Smooth muscle cell of the brain vasculature (primary cell): ENCODE data around the gene THSD1.
"Not testable (repeated sequence)": the region's sequence is repeated elsewhere in the genome, so short reads cannot be mapped to it uniquely, and the experiment has no call there.

ENCODE experiments used
- DNase-seq: peaks from one replicate; pipeline ENCODE4 v3.0.0-alpha.2; 2012; ENCODE audit warnings: low read depth, low spot score

The THSD1 gene

DNA sequence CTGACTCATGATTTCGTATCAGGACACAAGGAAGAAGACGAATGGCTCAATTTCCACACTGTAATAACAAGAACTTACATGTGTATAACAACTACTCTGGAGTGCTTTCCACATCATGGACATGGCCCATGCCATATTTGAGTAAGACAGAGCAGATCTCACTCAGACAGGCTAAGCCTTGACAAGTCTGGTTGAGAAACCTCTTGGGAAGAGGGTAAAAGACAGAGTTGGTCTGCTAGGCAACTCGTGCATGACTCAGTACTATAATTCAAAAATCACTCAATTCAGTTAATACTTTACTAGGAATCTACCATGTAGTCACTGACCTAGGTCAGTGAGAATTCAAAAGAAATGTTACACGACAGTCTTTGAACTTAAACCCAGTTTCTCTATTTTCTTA lies 5.7 kb upstream of the THSD1 start:
- DNase-seq, result no peak

DNA sequence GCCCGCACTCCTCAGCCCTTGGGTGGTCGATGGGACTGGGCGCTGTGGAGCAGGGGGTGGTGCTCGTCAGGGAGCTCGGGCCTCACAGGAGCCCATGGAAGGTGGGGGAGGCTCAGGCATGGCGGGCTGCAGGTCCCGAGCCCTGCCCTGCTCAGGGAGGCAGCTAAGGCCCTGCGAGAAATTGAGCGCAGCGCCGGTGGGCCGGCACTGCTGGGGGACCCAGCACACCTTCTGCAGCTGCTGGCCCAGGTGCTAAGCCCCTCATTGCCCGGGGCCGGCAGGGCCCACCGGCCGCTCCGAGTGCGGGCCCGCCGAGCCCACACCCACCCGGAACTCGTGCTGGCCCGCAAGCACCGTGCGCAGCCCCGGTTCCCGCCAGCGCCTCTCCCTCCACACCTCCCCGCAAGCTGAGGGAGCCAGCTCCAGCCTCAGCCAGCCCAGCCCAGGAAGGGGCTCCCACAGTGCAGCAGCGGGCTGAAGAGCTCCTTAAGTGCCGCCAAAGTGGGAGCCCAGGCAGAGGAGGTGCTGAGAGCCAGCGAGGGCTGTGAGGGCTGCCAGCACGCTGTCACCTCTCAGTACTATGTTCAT lies 2.2 kb upstream of the THSD1 start:
- DNase-seq, result not testable (repeated sequence)

DNA sequence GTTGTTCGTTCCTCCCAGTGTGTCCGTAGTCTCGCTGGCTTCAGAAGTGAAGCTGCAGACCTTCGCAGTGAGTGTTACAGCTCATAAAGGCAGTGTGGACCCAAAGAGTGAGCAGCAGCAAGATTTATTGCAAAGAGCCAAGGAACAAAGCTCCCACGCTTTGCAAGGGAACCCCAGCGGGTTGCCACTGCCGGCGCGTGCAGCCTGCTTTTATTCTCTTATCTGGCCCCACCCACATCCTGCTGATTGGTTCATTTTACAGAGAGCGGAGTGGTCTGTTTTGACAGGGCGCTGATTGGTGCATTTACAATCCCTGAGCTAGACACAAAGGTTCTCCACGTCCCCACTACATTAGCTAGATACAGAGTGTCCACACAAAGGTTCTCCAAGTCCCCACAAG lies 1.5 kb upstream of the THSD1 start:
- not testable (repeated sequence) for DNase-seq

DNA sequence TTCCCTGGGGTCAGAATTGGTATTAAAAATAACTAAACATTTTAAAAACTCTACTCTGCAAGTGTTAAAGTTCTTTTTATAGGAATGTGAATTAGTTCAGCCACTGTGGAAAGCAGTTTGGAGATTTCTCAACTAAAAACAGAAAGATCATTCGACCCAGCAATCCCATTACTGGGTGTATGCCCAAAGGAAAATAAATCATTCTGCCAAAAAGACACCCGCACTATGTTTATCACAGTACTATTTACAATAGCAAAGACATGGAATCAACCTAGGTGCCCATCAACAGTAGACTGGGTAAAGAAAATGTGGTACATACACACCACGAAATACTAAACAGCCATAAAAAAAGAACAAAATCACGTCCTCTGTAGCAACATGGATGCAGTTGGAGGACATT lies 657 bp upstream of the THSD1 start:
- DNase-seq, result no peak

DNA sequence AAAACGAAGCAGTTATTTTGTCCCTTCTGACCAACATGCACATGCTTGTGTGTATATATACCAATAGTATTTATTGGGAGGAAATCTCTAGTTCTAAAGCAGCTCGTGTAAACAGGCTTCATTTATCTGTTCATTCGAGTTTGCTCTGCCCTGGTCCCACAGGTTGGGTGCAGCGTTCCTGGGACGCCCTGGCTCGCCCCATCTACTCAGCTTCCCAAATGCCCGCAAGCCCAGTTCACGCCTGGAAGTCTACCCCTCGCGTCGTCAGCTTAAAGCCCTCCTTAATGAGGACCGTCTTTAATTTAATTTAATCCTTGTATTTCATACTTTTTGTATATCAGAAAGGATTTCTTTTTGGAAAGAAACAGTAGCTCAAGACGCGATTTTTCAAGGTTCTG lies 604 bp downstream of the THSD1 start:
- no peak for DNase-seq

DNA sequence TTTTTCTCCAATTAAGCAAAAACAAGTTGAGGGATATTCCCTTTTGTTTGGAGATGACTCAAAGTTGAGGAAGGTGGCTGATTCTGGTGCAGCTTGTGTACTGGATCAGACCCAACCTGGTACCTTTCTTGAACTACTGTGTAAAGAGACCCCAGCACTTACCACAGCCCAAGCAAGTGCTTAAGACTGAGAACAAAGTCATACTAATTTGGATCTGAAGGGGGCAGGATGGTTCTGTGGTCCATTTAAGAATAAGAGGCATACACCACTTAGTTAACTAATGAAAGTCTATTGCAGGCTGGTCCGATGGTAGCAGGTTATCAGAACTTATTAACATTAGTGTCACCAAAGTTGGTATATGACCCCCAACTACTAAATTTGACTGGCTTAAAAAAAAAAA lies 6.3 kb downstream of the THSD1 start:
- DNase-seq, result no peak

DNA sequence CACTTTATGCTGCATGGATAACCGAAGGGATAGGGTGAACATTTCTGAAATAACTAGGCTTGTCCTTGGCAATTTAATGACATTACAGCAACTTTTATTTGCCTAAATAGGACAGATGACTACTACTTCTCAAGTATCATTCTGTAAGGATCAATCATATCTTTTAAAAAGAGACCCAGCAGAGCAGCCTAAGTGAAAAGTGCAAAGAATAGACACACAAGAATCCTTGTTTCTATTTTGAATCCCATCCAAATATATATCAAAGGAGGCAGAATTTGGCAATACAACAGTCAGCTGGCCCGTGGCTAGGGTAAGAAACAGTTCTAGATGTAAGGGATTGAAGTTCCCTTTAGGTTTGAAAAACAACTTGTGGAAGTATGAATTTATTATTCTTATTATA lies 6.9 kb downstream of the THSD1 start:
- no peak for DNase-seq

DNA sequence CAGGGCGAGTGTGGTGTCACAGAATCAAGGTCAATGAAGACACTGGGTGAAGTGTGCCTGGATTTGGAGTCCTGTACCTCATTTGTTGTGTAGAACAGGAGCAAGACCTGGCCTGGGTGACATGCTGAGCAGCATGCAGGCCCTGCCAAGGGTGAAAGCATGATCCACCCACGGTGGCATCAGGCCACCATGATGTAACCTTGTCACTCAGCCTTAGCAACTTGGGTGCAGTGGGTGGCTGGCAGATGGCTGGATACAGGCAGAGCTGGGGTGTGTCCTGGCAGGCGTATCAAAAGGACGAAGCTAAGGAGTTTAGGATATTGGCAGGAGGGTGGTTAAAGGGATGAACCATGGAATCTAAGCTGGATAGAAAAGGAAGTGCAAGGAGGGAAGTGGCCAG lies 10.3 kb downstream of the THSD1 start:
- no peak for DNase-seq

DNA sequence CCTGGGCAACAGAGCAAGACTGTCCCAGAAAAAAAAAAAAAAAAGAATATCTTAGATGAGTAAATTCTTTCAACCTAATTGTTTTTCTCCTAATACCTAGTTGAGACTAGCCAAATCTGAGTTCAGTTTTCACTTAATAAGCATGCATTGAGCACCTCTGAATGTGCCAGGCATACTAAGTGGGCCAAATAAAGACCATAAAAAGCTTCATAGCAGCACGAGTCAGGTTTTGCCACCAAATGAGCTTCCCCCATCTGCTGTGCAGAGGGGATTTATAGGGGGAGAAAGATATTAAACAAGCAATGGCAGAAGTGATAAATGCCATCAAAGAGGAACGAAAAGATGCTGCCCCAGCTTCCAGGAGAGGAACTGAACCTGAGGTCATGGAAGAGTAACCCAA lies 11.4 kb downstream of the THSD1 start:
- DNase-seq, result no peak

DNA sequence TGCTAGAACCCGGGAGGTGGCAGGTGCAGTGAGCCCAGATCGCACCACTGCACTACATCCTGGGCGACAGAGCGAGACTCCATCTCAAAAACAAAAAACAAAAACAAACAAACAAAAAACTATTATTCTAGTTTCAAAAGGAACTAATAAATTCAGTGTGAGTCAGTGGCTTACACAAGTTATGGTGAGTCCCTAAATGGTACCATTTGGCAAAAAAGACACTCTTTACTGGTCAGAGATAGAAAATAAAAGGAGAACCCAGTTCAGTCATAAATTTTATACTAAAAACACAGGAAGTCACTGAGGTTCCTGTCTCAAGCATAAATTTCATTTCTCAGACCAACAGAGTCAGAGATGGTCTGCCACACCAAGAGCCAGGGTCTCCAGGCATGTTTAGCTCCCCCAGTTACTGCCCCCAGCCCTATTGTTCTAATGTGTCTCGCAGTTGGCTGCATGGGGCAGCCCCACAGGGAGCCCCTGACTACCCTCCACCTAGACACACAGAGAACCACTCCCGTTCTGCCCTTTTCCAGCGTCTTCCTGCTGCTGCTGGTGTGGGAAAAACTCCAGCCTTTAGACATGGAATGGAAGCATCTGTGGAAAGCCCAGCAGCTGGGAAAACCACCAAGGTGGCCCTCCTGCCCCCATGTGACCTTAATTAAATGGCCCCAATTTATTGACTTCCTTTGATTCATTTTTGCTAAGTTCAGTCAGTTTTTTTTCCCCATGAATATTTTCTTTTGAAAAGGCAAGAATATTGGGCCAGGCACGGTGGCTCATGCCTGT lies 12.2 kb downstream of the THSD1 start:
- no peak for DNase-seq

DNA sequence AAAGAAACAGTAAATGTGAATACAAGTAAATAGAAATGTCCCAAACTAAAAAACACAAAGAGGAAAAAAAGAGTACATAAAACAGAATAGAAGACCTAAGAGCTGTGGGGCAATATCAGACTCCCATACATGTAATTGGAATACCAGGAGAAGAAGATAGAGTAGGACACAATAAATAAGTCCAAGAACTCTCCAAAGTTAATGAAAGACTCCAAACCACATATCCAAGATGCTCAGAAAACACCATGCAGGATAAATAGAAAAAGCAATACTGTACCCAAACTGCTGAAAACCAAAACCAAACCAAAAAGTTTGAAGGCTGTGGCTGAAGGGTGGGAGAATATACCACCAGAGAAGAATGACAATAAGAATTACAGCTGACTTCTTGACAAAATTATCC lies 18.3 kb downstream of the THSD1 start:
- no peak for DNase-seq

DNA sequence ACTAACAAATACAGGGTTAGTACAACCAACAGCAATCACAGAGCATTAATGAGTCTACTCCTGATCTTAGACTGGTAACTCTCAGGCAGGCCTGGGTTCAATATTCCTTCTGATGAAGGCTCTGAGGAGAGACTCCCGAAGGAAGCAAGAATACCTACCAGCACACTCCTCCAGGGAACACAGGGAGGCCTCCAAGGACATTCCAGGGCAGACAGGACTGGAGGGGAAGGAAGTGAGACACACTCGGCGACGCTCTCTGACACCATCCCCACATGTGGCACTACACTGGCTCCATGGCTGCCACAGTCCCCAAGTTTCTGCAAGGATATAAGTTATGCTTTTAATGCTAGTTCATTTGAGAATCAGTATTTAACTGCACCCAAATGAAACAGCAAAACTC lies 20.1 kb downstream of the THSD1 start:
- DNase-seq, result no peak

DNA sequence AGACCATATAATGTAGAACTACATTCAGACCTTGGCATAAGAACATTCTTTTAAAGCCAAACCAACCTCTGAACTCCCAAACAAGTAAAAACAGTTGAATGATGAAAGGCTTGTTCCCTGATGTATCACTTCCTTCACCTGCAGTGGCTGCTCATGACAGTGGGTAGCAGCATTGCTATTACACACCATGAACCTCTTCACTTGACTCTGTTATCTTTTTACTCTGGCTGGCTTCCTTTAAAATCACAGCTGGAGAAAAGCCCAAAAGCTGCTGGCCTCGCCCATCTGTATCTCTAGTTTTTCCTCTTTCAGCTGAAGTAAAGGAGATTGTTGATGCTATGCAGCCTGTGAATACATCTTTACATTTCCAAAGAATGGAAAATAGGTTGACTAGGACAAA lies 22.6 kb downstream of the THSD1 start:
- no peak for DNase-seq

DNA sequence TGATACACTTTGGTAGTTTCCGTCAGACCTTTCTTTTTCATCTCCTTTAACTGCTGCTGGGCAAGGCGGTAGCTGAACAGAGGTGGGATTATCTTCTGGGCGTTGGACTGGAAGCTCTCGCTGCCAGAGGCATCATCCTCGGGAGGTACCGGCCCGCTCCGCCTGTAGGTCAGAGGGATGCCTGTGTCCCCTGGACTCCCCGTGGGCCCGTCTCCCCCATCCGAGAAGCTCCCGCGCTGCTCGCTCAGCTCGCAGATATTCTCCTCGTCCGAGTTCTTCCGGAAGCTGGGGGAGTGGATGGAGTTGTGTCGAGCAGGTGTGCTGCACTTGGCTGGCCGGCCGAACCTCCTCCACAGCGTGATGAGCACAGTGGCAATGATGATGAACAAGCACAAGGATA lies 27.7 kb downstream of the THSD1 start:
- no peak for DNase-seq

DNA sequence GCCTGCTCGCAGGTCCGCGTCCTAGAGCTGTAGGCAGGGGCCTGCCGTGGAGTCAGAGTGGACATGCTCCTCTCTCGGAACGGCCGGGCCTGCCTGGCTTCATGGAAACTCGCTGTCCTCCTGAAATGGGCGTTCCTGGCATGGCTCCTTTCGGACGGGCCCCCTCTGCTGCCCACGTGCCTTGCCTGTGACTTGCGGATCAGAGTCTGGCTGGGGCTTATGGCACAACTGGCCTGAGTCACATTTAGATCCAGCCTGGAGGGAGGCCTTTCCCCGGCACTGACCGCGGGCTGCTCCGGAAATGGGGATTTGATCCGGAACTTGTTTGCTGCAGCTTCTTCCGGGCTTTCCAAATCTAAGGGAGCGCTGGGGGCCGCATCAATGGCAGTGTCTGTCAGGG lies 28.1 kb downstream of the THSD1 start:
- DNase-seq, result no peak

DNA sequence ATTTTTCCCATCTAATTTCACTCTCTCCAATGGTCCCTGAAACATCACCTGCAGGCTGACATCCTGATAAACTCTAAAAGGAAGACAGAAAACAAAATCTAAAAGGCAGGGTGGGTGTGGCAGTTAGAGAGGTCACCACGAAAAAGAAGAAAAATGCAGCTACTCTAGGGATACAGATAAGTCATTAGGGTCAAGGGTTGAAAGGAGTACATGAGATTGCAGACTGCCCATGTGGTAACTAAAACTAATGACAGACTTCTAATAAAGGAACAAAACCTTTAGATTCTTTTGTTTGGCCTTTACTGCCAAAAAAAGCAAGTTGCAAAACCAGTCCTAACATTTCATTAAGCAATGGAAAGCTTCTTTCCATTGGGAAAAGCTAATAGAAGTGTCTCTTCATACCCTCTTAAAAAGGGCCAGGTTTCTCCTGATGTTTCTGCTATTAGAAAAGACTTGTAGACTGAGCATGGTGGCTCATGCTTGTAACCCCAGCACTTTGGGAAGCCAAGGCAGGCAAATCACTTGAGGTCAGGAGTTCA lies 31.0 kb downstream of the THSD1 start:
- DNase-seq, result no peak

DNA sequence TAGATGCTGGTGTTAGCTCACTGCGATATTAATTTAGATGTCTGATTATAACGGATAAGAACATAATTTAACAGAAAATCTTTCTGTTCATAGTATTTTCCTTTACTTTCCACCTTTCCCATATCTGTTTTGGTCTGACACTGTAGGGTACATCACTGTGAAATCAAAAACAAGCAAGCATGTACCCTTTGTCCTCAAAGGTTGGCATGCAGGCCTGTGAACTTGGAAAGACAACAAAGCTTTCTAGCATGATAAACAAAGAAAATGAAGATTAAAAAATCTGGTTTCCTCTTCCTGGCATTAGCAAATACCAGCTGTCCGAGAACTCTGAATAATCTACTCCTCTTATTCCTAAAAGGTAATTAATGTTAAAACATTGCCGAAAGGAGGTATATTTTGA lies 31.6 kb downstream of the THSD1 start:
- no peak for DNase-seq

DNA sequence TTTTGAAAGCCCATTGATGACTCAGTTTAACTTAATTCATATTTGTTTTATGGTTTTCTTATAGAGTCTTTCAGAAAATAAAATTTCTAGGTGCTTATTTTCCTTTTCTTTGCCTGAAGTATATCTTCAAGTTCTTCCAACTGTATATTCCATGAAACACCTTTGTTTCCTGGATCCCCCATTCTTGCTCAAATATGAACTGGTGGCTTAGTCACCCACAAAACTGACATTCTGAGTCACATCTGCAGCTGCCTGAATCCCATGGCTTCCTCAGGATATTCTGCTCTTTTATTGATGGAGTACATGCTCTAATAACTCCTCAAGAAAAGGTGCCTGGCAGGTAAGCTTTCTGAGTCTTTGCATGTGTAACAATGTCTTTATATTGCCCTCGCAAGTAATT lies 32.7 kb downstream of the THSD1 start:
- DNase-seq, result not testable (repeated sequence)

DNA sequence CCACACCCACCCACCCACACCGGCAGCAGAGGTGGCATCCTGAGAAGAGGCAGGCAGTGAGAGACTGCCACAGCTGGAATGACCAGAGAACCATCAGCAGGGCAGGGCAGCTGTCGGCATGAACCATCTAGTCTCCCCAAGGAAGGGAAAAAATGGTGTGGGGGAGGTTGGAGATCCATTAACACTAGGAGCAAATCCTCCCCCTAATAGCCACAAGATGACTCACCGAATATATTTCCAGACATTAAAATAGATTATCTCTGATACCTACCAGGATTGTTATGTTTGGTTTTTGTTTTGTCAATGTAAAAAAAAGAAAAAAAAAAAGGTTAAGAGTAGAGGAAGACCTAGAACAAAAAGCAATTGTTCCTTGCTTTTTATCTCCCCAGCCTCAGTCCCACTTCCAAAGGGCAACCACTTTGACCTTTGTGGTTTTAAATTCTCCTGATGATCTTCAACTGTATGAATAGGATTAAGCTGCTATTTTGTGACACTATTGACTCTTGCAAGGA lies 34.2 kb downstream of the THSD1 start:
- no peak for DNase-seq

DNA sequence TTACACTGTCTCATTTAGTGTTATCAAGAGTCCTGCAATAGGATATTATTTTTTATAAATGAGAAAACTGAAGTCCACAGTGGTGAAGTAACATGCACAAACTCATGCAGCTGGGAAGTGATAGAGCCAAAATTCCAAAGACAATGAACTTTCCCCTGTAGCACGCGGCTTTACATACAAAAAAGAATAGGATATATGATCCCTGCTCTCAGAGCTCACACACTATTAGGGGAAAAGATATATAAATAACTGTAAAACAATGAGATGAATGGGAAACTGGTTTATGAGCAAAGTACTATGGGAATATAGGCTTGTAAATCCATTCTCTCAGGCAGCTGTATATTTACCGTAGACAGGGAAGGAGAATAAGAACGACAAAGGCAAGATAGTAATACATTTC lies 39.7 kb downstream of the THSD1 start:
- no peak for DNase-seq

DNA sequence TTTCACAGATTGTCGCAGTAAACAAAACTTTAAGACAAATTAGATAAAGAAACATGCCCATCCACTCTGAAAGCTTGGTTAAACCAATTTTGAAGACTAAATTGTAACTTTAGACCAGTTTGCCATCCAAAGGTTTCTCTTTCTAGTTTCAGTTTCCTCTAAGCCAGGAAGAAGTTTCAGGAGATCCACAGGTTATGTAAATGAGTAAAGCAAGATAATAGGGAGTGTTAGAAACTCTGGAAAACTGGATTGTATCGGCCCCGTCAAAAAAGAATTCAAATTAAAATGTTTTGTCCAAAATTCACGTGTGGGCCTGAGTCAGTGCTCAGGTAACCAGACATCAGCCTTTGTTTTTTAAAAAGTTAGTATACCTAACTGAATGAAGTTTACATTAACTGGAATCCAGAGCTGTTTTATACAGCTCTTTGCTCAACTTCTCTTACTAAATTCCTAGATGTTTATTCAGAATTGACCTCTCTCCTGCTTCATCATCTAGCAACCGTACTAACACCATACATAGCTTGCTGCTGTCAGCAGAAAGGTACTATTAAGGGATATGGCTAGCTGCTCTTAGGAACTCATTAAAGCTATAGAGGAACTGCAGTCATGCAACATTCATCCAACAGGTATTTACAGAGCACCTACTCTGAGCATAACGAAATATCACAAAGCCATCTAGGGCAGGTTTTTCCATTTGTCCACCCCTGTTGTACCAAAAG lies 43.6 kb downstream of the THSD1 start:
- DNase-seq, result not testable (repeated sequence)

DNA sequence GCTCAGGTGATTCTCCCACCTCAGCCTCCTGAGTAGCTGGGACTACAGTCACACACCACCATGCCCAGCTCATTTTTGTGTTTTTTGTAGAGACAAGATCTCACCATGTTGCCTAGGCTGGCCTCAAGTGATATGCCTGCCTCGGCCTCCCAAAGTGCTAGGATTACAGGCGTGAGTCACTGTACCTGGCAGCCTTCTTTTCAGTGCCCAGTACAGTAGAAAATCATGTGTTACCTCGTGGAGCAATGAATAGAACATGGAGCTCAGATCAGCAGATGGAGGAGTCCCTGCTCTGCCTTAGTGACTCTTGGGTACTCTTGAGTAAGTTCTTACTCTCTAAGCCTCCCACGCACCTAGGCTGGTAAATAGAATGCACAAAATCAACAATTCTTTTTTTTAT lies 44.7 kb downstream of the THSD1 start:
- no peak for DNase-seq

DNA sequence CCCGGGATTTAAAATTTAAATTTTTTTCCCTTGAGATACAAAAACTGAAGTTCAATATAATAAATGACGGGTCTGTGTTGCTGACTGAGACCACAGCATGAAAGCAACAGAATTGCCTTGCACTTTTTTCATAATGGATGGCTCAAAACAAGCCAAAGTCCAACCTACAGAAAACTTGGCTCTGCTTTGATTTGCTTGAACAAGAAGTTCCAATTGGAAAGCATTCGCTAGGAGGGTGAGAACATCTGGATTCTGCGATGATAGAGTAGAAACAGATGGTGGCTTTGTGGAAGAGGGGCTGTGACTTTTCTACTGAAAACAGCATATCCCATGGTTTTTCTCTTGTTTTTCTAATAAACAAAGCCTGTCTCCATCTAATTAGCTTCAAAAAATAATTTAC lies 46.4 kb downstream of the THSD1 start:
- DNase-seq, result no peak
